GM13977 (cell line): ENCODE data around the gene SYS1.

Experiments used
- DNase-seq: peaks from one replicate; pipeline ENCODE4 v3.0.0; 2012; ENCODE audit warnings: low spot score
- in situ Hi-C: fragments of 300-500 bp; cut with MboI; formaldehyde crosslinking; loops from one replicate; pipeline ENCODE4 v1.12.0; 2022; ENCODE audit warnings: low sequenced_read_pairs, low pct_unique_long_range_greater_than_20kb, mixed read lengths, inconsistent platforms; ENCODE audit not compliant: unreplicated experiment
- TF ChIP-seq, protein P1 (sequence below): IDR thresholded peaks from 2 replicates; pipeline ENCODE4 v1.5.1; 2012; ENCODE audit warnings: mild to moderate bottlenecking, control low read depth; ENCODE audit not compliant: insufficient read depth; ENCODE audit errors: extremely low read depth, missing control alignments

Gene SYS1

DNA sequence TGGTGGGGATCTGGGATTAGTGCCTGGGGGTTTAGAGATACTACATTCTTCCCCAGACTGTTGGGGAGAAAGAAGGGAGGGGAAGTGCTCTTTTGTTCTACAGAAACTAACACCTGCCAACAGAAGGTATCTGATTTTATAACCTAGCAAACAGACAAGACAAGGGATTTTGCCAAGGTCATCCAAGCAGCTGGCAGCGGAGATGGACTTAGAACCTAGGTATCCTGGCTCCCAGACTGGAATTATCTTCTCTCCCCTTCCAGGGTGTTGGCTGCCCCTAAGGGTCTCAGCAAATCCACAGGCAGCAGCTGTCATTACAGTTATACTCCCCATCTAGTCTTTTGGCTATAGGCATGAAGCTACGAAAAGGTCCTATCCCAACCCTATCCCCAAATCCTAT, 23.2 kb upstream of the SYS1 start:
- TF ChIP-seq, protein P1, sequence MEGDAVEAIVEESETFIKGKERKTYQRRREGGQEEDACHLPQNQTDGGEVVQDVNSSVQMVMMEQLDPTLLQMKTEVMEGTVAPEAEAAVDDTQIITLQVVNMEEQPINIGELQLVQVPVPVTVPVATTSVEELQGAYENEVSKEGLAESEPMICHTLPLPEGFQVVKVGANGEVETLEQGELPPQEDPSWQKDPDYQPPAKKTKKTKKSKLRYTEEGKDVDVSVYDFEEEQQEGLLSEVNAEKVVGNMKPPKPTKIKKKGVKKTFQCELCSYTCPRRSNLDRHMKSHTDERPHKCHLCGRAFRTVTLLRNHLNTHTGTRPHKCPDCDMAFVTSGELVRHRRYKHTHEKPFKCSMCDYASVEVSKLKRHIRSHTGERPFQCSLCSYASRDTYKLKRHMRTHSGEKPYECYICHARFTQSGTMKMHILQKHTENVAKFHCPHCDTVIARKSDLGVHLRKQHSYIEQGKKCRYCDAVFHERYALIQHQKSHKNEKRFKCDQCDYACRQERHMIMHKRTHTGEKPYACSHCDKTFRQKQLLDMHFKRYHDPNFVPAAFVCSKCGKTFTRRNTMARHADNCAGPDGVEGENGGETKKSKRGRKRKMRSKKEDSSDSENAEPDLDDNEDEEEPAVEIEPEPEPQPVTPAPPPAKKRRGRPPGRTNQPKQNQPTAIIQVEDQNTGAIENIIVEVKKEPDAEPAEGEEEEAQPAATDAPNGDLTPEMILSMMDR: no peak
- DNase-seq: no peak
- in situ Hi-C loops: no loop called here

DNA sequence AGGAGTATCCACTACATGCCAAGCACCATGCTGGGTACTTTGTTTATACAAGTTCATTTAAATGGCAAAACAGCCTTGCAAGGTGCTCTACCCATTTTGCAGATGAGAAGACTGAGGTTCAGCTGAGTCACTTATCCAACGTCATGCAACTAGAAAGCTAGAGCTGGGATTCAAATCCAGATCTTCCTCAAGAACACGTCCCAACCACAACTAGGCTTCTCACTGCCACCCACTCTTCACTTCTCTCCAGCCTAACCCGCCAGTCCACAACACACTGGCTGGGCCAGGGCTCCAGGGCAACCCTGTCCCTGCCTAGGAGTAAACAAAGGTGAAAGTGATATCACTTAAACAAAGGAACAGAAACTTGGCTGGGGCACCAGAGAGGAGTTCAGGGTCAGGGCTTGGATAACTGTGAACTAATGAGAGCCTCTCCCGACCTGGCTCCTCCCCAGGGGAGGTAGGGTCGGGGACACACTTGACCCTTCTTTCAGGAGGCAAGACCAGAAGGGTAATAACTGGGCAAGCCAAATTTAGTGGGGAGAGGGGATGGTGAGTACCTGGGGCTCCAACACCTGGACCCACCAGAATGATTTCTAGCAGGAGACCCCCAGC, 22.6 kb upstream of the SYS1 start:
- TF ChIP-seq, protein P1: no peak
- no peak for DNase-seq
- in situ Hi-C loops: no loop called here

DNA sequence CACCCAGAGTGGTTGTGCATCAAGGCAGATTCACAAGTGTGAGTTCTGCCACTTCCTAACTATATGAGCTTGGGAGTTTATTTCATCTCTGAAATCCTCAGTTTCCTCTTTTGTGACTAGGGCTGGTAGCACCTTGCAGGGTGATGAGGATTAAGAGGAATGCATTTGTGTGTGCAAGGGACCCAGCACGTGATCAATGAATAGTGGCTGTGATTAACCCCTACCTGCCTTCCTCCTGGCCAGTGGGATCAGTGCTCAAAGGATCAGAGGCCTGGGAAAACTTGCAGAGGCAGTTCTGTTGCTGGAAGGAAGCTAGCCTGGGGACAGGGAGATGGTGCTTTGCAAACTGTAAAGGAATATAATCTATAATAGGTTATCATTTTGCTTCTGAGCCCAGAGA, 22.0 kb upstream of the SYS1 start:
- in situ Hi-C loops: no loop called here
- TF ChIP-seq, protein P1: no peak
- DNase-seq: no peak

DNA sequence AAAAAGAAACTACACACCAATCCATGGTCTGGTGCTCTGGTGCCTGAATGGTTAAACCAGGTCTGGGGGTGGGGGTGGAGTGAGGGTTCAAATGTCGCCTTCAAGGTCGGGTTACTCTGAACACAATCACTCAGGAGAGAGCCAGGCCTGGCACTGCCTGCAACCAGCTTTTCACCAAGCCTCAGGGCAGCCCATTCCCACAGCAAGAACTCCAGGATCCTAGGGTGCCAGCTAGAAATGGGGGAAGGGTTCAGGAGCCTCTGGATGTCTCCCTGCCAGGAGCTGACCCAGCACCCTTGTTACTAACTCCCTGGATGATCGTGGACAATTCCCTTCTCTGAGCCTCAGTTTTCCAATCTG, 21.4 kb upstream of the SYS1 start:
- DNase-seq: no peak
- TF ChIP-seq, protein P1: no peak
- in situ Hi-C loops: no loop called here

DNA sequence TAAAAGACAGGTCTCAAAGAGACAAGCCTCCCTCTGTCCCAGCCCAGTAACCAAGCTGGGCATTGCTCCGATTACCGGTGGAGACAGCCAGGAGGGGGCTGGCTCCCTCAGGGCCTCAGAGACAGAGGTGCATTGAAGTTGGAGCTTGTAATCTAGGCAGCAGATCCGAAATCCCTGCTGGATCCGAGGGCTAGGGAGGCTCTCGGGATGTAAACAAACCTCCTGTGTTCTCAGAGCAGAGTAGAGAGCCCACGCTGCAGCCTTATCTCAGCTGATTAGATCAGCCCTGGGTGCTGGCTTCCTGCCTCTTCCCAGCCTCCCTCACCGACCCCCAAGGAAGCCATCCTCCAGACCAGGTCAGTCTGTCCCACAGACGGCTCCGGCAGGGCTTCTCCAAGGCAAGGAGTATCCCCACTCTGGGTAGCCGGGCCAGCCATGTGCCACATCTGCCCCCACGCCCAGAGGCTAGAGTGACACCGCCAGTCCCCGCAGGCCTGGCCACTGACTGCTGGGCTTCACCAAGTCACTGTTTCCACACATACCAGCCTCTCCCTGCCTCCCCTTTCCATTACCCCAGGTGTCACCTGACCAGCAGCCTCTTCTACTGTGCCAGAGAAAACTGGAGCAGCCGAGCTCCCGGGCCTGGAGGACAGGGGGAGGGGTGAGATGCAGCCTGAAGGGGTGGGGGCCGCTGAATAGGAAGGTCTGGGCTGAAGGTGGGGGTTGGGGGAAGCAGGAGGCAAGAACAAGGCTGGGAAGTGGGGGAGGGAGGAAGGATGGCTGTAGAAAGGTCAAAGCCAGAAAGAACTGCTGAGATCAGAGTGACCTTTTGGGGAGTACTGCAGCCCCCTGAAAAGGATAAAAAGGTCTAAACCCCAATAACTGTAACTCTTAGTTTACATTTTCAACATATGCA, 20.8 kb upstream of the SYS1 start:
- in situ Hi-C loops: no loop called here
- TF ChIP-seq, protein P1: no peak
- DNase-seq: no peak

DNA sequence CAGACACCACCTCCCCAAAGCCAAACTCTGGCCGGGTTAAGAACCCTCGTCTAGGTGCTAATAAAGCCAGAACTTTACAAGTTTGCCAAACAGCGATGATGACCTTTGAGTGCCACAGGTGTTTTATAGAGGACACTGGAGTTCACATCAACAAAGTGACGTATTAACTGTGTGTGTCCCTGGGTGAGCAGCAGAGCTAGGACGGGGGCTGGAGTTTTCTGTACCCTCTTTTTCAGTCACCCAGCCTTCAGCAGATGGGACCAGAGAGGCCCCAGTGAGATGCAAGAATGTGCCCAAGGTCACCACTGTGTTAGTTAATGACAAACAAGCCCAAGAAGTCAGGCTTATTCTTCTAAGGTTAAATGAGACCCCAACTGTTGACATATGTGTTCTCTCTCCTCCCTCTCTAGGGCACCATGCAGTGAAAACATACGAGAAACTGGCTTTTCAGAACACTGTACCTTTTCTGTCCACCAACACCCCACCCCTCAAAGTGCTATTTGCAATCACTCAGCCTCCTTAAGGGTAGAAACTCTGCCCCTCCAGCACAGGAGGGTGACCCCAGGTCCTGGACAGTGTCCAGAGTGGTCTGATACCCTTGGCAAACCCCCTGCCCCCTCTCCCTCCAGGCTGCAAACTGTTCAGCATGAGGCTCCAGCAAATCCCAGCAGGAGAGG, 20.0 kb upstream of the SYS1 start:
- no peak for DNase-seq
- in situ Hi-C loops: no loop called here
- TF ChIP-seq, protein P1: no peak
